Heart right ventricle (tissue), 16 donors: Measurements from ENCODE around the gene SOS1. TPM values are rescaled to one million over a fixed set of nuclear protein-coding genes. Genes with fewer than 3 reads are reported as not detected.
"Not testable (repeated sequence)": the region's sequence is repeated elsewhere in the genome, so short reads cannot be mapped to it uniquely, and the experiment has no call there.

Experiments
- ATAC-seq, 8 donors: fragments of 200-7000 bp; cut with Tn5 transposase; one replicate each; pipeline ENCODE4 v1.9.1; 2020; ENCODE audit warnings: mild to moderate bottlenecking in 8 of 8, moderate library complexity in 8 of 8, moderate number of reproducible peaks in 1 of 8
- DNase-seq, 2 donors: peaks; one replicate each; pipeline ENCODE4 v3.0.0-alpha.2; 2020
- H3K27ac ChIP-seq, 10 donors: fragments of 200-600 bp; sonication (generic) in 2 of 10; one replicate each; pipeline versions ENCODE4 v1.5.0 to v1.8.0; 2020 to 2022; ENCODE audit warnings: mild to moderate bottlenecking in 3 of 10
- H3K27me3 ChIP-seq, 7 donors: fragments of 200-600 bp; one replicate each; pipeline ENCODE4 v1.8.0; 2021 to 2022; ENCODE audit warnings: mild to moderate bottlenecking in 2 of 7
- H3K36me3 ChIP-seq, 9 donors: fragments of 200-600 bp; sonication (generic) in 1 of 9; one replicate each; pipeline versions ENCODE4 v1.5.0 to v1.8.0; 2020 to 2022; ENCODE audit warnings: mild to moderate bottlenecking in 2 of 9
- H3K4me1 ChIP-seq, 9 donors: fragments of 200-600 bp; sonication (generic) in 1 of 9; one replicate each; pipeline versions ENCODE4 v1.5.0 to v1.8.0; 2020 to 2022; ENCODE audit warnings: mild to moderate bottlenecking in 4 of 9
- H3K4me3 ChIP-seq, 10 donors: fragments of 200-600 bp; sonication (generic) in 2 of 10; one replicate each; pipeline versions ENCODE4 v1.5.0 to v1.8.0; 2020 to 2022; ENCODE audit warnings: mild to moderate bottlenecking in 7 of 10, moderate library complexity in 2 of 10
- H3K9me3 ChIP-seq, 11 donors: fragments of 200-600 bp in 10 of 11; sonication (generic) in 2 of 11; one replicate each; pipeline versions ENCODE4 v1.5.0 to v1.8.0; 2013 to 2022; ENCODE audit warnings: mild to moderate bottlenecking in 2 of 11, control low read depth in 1 of 11, moderate library complexity in 1 of 11
- WGBS, 2 donors: extraction: QIAGEN DNeasy Blood & Tissue Kit; methylation state at CpG; one replicate each; pipeline ENCODE4 v1.1.7; 2013; ENCODE audit warnings: inconsistent platforms in 1 of 2; 5-methylcytosine and 5-hydroxymethylcytosine counted together
- intact Hi-C, 10 donors: fragments of 100-400 bp; cut with DNase I; formaldehyde crosslinking; loops; one replicate each; pipeline versions ENCODE4 v1.11.1 to v1.14.2; 2022
- polyA plus RNA-seq, 2 donors: library from polyadenylated mRNA; stranded (reverse); fragments of 200-250 nt; gene quantifications; one replicate each; pipeline ENCODE4 v1.2.3, GENCODE V29; 2013
- total RNA-seq, 10 donors: library from RNA; stranded (reverse); fragmentation: NEBNext Ultra II Directional in 3 of 10; extraction: Animal tissue kit (Norgen Biotek cat#: 25700) in 3 of 10; gene quantifications; one replicate each; pipeline versions ENCODE4 v1.2.1 to v1.2.4, GENCODE V29; 2021 to 2023
- TF ChIP-seq, protein P1 (sequence below), 9 donors: fragments of 200-600 bp; sonication (generic) in 2 of 9; IDR thresholded peaks; one replicate each; pipeline versions ENCODE4 v1.5.0 to v1.8.0; 2021 to 2022; ENCODE audit warnings: antibody characterized with exemption in 9 of 9, mild to moderate bottlenecking in 5 of 9, moderate library complexity in 1 of 9
- donor health status: Arrhythmogenic right ventricular cardiomyopathy.
- donor health status: ischemic (EF 13 %, LVEDD 7.1; RV severe dilation, severe dysfunction).
- donor health status: healthy with polysubstance abuse.
- donor health status: DM: no; HTN: yes; CAD: no.
- donor health status: DM: no; HTN: no; CAD: no.
- donor health status: ischemic (EF 25% LVEDD 6.9; RV normal size, moderate dysfunction).
- donor health status: ischemic (EF 25% LVEDD 5.7; RV mildly dilated, moderate dysfunction).
- donor health status: healthy.
- donor health status: DM: yes; HTN: yes; CAD: no.
- donor health status: Ischemic cardiomyopathy.
- donor health status: ischemic (EF 35%, LVEDD 5.7; RV mildly dilated, moderate dysfunction).
- donor health status: nonischemic (EF 11% LVEDD 7.7; RV severe dilation, severe dysfunction).
- donor health status: DM: yes; HTN: yes; CAD: no.
- donor health status: PGD.
- donor health status: ischemic (EF 29% LVEDD 5.4; RV normal size, mild dysfunction).
- donor health status: nonischemic (EF 23%, LVEDD 6.1; RV moderate dilation, normal function).

The SOS1 gene
- total and polyA plus RNA-seq, 12 donors, result 5.8 to 37.8 (median 23.1) TPM

DNA sequence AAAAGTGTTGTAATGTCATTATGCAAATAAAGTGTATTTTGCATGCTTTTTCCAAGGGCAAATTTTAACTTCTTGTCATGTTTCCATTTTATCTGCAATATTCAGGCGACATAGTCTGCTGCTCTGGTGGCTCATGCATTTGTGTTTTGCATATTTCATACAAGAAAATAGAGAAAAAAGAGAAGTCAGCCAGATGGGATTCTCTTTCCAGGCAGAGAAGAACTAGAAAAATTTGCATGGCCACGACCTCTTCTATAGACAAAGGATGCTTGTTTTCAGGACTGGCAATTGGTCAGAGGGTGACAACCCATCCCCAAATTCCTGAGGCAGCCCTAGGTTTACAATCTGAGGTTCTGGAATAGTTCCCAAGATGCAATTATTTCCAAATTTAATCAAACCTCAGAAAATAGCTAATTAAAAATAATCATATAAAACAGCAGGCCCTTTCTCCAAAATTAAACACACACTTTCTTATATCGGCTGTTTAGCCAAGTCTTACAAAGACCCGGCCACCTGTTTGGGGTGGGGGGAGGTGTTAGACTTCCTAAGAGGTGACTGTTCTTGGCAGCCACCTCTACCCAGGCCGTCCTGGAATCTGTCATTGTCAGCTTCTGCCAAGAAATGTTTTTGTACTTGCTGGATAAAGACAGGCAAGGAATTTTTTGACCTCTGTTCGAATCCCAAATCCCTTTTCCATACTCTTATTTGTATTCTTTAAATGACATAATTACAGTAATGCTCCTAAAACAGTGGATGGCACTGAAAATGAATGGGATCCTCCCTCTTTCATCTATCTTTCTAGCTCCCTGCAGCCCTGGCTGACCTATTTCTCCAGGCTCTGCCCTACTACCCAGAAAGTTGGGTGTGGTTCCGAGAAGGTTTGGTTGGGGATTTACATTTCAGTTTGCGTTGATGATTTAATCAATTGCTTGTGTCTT is 20.8 kb upstream of the SOS1 start:
- Histone ChIP-seq H3K4me3 (no peak overlapping the region), H3K9me3 (no peaks in the 10 kb centered on the region), H3K27me3 (no peaks in the 10 kb centered on the region), H3K27ac (peak overlapping the region in 8 of 10 donors; percentile 9 to 49 (median 30)), H3K4me1 (peaks cover 0 to 53% (median 12%) of the 10 kb centered on the region in 9 donors), H3K36me3 (no peaks in the 10 kb centered on the region)
- 35 to 36% methylated on average over 8 of the region's 8 CpGs for WGBS, 2 donors
- intact Hi-C loops, result no loop called here
- ATAC-seq, result peak in 6 of 8 donors; percentile 71 to 84 (median 78)
- DNase-seq, result peak in 1 of 2 donors; percentile 17
- TF ChIP-seq, protein P1, sequence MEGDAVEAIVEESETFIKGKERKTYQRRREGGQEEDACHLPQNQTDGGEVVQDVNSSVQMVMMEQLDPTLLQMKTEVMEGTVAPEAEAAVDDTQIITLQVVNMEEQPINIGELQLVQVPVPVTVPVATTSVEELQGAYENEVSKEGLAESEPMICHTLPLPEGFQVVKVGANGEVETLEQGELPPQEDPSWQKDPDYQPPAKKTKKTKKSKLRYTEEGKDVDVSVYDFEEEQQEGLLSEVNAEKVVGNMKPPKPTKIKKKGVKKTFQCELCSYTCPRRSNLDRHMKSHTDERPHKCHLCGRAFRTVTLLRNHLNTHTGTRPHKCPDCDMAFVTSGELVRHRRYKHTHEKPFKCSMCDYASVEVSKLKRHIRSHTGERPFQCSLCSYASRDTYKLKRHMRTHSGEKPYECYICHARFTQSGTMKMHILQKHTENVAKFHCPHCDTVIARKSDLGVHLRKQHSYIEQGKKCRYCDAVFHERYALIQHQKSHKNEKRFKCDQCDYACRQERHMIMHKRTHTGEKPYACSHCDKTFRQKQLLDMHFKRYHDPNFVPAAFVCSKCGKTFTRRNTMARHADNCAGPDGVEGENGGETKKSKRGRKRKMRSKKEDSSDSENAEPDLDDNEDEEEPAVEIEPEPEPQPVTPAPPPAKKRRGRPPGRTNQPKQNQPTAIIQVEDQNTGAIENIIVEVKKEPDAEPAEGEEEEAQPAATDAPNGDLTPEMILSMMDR (IDR thresholded peaks at IDR 0.05), result no peak

DNA sequence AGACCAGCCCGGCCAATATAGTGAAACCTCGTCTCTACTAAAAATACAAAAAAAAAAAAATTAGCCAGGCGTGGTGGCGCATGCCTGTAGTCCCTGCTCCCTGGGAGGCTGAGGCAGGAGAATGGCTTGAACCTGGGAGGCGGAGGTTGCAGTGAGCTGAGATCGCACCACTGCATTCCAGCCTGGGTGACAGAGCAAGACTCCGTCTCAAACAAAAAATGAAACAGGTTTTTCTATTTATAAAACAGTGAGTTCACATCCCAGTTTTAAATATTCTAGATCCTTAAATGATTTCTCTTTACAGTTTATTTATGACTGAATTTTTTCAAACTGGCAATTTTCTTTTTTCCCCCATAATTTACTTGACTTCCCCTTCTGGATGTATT is 20.1 kb upstream of the SOS1 start:
- H3K4me3 ChIP-seq, H3K27me3 ChIP-seq, H3K36me3 ChIP-seq, intact Hi-C loops, DNase-seq, H3K9me3 ChIP-seq: not testable (repeated sequence)
- peaks cover 0 to 55% (median 12%) of the 10 kb centered on the region in 9 donors for H3K4me1 ChIP-seq
- H3K27ac ChIP-seq, result peak overlapping the region in 6 of 10 donors; percentile 9 to 49 (median 34)
- ATAC-seq, result peak in 1 of 8 donors; percentile 18
- WGBS, 2 donors, result 64 to 74% methylated on average over 7 of the region's 7 CpGs

DNA sequence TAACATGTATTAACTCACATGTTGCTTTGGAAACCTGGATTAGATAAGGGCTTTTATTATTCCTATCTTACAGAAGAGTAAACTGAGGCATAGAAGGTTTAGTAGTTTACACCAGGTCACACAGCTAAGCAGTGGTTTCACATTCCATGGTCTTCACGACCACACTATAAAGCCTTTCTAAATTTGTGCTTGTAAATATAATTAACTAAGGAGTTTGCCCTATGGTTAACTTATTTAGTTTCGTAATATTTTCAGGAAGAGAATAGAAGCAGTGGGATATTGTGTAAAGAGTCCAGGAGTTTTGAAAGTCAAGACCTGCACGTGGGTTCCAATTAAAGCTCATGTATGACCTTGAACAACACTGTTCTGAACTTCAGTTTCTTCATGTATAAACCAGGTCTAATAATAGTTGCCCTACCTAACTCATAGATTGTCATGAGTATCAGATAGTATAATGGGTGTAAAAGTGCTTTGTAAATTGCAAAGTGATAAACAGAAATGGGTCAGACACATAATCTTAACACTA is 19.5 kb upstream of the SOS1 start:
- no peaks in the 10 kb centered on the region for H3K36me3 ChIP-seq
- TF ChIP-seq, protein P1 (IDR thresholded peaks at IDR 0.05), result no peak
- H3K9me3 ChIP-seq, result no peaks in the 10 kb centered on the region
- ATAC-seq (peak in 5 of 8 donors; percentile 56 to 89 (median 76)), DNase-seq (no peak)
- H3K27ac ChIP-seq, result peak overlapping the region in 7 of 10 donors; percentile 18 to 49 (median 35)
- no peak overlapping the region for H3K4me3 ChIP-seq
- H3K4me1 ChIP-seq, result peaks cover 0 to 59% (median 12%) of the 10 kb centered on the region in 9 donors
- 42 to 45% methylated on average over 3 of the region's 3 CpGs for WGBS, 2 donors
- H3K27me3 ChIP-seq, result no peaks in the 10 kb centered on the region
- intact Hi-C loops, result no loop called here

DNA sequence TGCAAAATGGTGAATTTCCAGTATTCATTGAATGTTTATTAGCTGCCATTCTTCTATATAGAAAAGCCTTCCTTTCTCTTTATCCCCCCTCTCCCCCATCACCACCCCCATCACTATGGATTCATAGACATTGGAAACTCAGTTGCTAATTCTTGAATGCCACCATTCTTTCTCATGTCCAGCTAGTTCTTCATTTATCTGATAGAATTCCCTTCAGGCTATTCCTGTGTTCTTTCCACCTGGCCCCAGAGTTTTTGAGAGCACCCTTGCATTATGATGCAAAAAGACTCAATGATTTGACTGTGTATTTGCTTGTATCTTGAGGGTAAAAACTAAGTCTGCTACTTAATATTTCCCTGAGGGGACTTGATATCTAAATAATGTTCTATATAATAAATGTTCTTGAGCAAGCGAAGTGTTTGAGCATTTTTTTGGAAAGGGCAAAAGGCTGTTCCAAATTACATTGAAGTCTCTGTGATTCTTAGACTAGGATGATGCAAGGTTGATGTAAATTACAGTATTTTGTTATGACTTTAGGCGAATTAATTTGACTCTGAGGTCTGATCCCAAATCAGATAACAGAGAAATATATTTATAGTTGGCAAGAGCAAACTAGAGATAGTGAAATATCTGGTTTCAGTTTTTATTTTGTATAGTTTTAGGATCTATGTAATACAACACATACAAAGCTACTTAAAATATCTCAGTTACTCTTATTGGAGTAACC is 18.8 kb upstream of the SOS1 start:
- H3K4me3 ChIP-seq, result no peak overlapping the region
- 59 to 62% methylated on average over 2 of the region's 2 CpGs for WGBS, 2 donors
- H3K9me3 ChIP-seq, result no peaks in the 10 kb centered on the region
- H3K27ac ChIP-seq, result peak overlapping the region in 5 of 10 donors; percentile 4 to 43 (median 26)
- TF ChIP-seq, protein P1 (IDR thresholded peaks at IDR 0.05), result no peak
- H3K36me3 ChIP-seq, result no peaks in the 10 kb centered on the region
- H3K27me3 ChIP-seq, result no peaks in the 10 kb centered on the region
- peaks cover 0 to 56% (median 12%) of the 10 kb centered on the region in 9 donors for H3K4me1 ChIP-seq
- no peak for ATAC-seq
- intact Hi-C loops, result no loop called here
- DNase-seq, result no peak
